ENCODE results near the gene HIRIP3. TPM values are rescaled to one million over a fixed set of nuclear protein-coding genes. Genes with fewer than 3 reads are reported as not detected.
A peak's percentile ranks its signal among the peaks of the same experiment; 100 is the strongest.
"Not testable (repeated sequence)": the region's sequence is repeated elsewhere in the genome, so short reads cannot be mapped to it uniquely, and the experiment has no call there.

Gene HIRIP3
- total RNA-seq, 1 donor from 2014 or later, result 14.2 TPM

- ATAC-seq (ENCODE audit: low read depth), result peak; percentile 90
- Mint-ChIP-seq H3K4me3 (peak within 1 kb of the TSS; percentile 88), H3K36me3 (ENCODE audit: low read depth) (peaks cover 1% of the 10 kb centered on the region), H3K27ac (peak within 1 kb of the TSS; percentile 90), H3K4me1 (peaks cover 17% of the 10 kb centered on the region), H3K27me3 (no peaks in the 10 kb centered on the region), H3K9me3 (no peaks in the 10 kb centered on the region)
- POLR2A ChIA-PET, result interaction anchor here (0.5 to 4.8 kb wide), 14 partner anchors 12 to 1218 kb away, joined by 3 to 67 read pairs (median 4); partner anchors contain the start of genes FUS, HIRIP3, KCTD13 and MVP
- TF ChIP-seq, protein P1, sequence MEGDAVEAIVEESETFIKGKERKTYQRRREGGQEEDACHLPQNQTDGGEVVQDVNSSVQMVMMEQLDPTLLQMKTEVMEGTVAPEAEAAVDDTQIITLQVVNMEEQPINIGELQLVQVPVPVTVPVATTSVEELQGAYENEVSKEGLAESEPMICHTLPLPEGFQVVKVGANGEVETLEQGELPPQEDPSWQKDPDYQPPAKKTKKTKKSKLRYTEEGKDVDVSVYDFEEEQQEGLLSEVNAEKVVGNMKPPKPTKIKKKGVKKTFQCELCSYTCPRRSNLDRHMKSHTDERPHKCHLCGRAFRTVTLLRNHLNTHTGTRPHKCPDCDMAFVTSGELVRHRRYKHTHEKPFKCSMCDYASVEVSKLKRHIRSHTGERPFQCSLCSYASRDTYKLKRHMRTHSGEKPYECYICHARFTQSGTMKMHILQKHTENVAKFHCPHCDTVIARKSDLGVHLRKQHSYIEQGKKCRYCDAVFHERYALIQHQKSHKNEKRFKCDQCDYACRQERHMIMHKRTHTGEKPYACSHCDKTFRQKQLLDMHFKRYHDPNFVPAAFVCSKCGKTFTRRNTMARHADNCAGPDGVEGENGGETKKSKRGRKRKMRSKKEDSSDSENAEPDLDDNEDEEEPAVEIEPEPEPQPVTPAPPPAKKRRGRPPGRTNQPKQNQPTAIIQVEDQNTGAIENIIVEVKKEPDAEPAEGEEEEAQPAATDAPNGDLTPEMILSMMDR (IDR thresholded peaks at IDR 0.05), result no peak
- CTCF ChIA-PET, result interaction anchor here (0.8 to 1.1 kb wide), 3 partner anchors 12 to 36 kb away, joined by 3 to 6 read pairs (median 5); partner anchors contain the start of genes KCTD13 and TAOK2
- peak; percentile 98 for DNase-seq
- intact Hi-C loops (cut with micrococcal nuclease), result loop anchor here (1.0 to 5.0 kb wide), 6 partner anchors 12 to 214 kb away; partner anchors contain the start of genes ASPHD1, C16orf54, CDIPT and INO80E
Measured at GRCh38 chr16:29961479-29962343, 33.7 kb downstream of the HIRIP3 start, which contains the start of gene TMEM219. Gene TMEM219 (plus strand): TSS chr16:29962079. CDS start chr16:29963144, 1,065 bp downstream.

DNA sequence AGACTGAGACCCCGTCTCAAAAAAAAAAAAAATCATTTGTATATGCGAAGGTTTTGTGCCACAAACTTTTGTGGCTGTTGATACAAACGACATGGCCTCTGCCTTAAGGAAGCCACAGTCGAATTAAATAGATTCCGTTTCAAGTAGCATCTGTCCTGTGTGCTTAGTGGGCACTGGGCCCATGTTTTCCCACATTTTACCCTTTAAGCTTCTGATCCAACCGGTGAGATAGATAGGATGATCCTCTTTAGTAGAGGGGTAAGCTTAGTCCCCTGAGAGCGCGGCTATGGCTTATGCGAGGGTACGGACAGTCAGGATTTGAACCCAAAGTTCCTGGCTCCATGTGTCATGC, 34.3 kb downstream of the HIRIP3 start:
- H3K4me1 Mint-ChIP-seq, result peaks cover 17% of the 10 kb centered on the region
- CTCF ChIA-PET, result interaction anchor here (1.1 kb wide), 1 partner anchor 12 kb away, joined by 6 read pairs; the partner anchor contains the start of gene TAOK2
- no peaks in the 10 kb centered on the region for H3K9me3 Mint-ChIP-seq
- peaks cover 1% of the 10 kb centered on the region for H3K36me3 Mint-ChIP-seq (ENCODE audit: low read depth)
- H3K27ac Mint-ChIP-seq, result peak overlapping the region; percentile 90
- no peak for DNase-seq
- TF ChIP-seq, protein P1 (IDR thresholded peaks at IDR 0.05), result no peak
- H3K27me3 Mint-ChIP-seq, result no peaks in the 10 kb centered on the region
- intact Hi-C loops (cut with micrococcal nuclease), result loop anchor here (1.0 to 5.0 kb wide), 2 partner anchors 61 to 214 kb away; partner anchors contain the start of genes ASPHD1 and C16orf54
- peak overlapping the region; percentile 88 for H3K4me3 Mint-ChIP-seq
- POLR2A ChIA-PET, result interaction anchor here (0.5 to 4.8 kb wide), 12 partner anchors 12 to 698 kb away, joined by 3 to 67 read pairs (median 4); partner anchors contain the start of genes HIRIP3, KCTD13, MVP and TAOK2
- no peak for ATAC-seq (ENCODE audit: low read depth)

DNA sequence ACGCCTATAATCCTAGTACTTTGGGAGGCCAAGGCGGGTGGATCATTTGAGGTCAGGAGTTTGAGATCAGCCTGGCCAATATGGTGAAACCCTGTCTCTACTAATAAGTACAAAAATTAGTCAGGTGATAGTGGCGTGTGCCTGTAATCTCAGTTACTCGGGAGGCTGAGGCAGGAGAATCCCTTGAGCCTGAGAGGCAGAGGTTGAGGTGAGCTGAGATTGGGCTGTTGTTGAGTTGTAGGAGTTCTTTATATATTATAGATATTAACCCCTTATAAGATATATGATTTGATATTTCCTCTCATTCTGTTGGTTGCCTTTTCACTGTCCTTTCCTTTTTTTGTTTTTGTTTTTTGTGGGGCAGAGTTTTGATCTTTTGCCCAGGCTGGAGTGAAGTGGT, 35.6 kb downstream of the HIRIP3 start:
- peaks cover 17% of the 10 kb centered on the region for H3K4me1 Mint-ChIP-seq
- ATAC-seq (ENCODE audit: low read depth); H3K4me3 Mint-ChIP-seq; DNase-seq; H3K36me3 Mint-ChIP-seq (ENCODE audit: low read depth); H3K27me3 Mint-ChIP-seq; H3K9me3 Mint-ChIP-seq; H3K27ac Mint-ChIP-seq; CTCF ChIA-PET: not testable (repeated sequence)
- POLR2A ChIA-PET, result interaction anchor here (4.8 kb wide), 1 partner anchor 13 kb away, joined by 67 read pairs; the partner anchor contains the start of gene TAOK2
- intact Hi-C loops (cut with micrococcal nuclease), result loop anchor here (5.0 kb wide), 1 partner anchor 213 kb away; the partner anchor contains the start of gene C16orf54

DNA sequence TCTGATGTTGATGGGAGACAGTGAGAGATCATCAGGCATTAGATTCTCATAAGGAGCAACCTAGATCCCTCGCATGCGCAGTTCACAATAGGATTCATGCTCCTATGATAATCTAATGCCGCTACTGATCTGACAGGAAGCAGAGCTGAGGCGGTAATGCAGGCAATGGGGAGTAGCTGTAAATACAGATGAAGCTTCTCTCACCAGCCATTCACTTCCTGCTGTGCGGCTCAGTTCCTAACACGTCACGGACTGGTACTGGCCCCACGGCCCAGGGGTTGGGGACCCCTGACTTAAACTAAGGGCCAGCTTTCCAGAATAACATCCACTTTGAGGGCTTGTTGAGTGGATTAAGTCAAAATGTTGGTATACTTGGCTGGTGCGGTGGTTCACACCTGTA, 36.1 kb downstream of the HIRIP3 start:
- Mint-ChIP-seq H3K4me1 (peaks cover 17% of the 10 kb centered on the region), H3K36me3 (ENCODE audit: low read depth) (no peaks in the 10 kb centered on the region), H3K4me3 (no peak overlapping the region), H3K9me3 (no peaks in the 10 kb centered on the region), H3K27me3 (no peaks in the 10 kb centered on the region), H3K27ac (no peak overlapping the region)
- DNase-seq (no peak), ATAC-seq (ENCODE audit: low read depth) (no peak)
- intact Hi-C loops (cut with micrococcal nuclease), result no loop called here
- POLR2A ChIA-PET, result no interaction called here
- CTCF ChIA-PET, result no interaction called here
- TF ChIP-seq, protein P1 (IDR thresholded peaks at IDR 0.05), result no peak

DNA sequence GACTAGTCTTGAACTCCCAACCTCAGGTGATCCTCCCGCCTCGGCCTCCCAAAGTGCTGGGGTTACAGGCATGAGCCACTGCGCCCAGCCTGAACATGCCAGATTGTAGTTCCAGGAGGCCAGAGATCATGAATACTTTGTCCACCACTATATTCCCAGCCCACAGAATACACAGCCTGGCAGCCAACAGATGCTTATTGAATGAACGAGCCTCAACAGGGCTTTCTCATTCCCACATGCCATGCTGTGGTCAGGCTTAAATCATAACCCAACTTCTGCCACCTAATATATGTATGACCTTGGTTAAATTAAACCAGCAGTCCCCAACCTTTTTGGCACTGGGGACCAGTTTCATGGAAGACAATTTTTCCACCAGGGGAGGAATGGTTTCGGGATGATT, 36.7 kb downstream of the HIRIP3 start:
- TF ChIP-seq, protein P1 (IDR thresholded peaks at IDR 0.05), result no peak
- Mint-ChIP-seq H3K27ac (no peak overlapping the region), H3K27me3 (no peaks in the 10 kb centered on the region), H3K36me3 (ENCODE audit: low read depth) (no peaks in the 10 kb centered on the region), H3K4me1 (peaks cover 17% of the 10 kb centered on the region), H3K4me3 (no peak overlapping the region), H3K9me3 (no peaks in the 10 kb centered on the region)
- ATAC-seq (ENCODE audit: low read depth) (no peak), DNase-seq (no peak)
- intact Hi-C loops (cut with micrococcal nuclease), result no loop called here
- ChIA-PET CTCF (no interaction called here), POLR2A (no interaction called here)

Data from activated B cell treated with CpG ODN at 0.5 μM for 24 hours (primary cell).